B cell (primary cell): Measurements from ENCODE around the gene DHRS12. TPM values are rescaled to one million over a fixed set of nuclear protein-coding genes. Genes with fewer than 3 reads are reported as not detected.
A peak's percentile ranks its signal among the peaks of the same experiment; 100 is the strongest.

ENCODE experiments used
- ATAC-seq: fragments of 200-7000 bp; cut with Tn5 transposase; one replicate; pipeline ENCODE4 v1.10.0; 2021; ENCODE audit warnings: low read depth, mild to moderate bottlenecking, moderate number of reproducible peaks, moderate library complexity
- CTCF ChIA-PET: fragments of 350-600 bp; sonication (Branson Sonifier 250); formaldehyde crosslinking; loops from one replicate; lab custom pipeline; 2021; ENCODE audit warnings: antibody characterized with exemption, inconsistent platforms; lab: Charles Lee
- POLR2A ChIA-PET: fragments of 350-600 bp; sonication (Branson Sonifier 250); formaldehyde crosslinking; loops from one replicate; lab custom pipeline; 2021; ENCODE audit warnings: antibody characterized with exemption; lab: Charles Lee
- DNase-seq: peaks from one replicate; pipeline ENCODE4 v3.0.0; 2013
- H2AFZ ChIP-seq: 2 replicates; pipeline ENCODE4 v1.6.1; 2012; ENCODE audit warnings: mild to moderate bottlenecking, low read depth, low read length; ENCODE audit not compliant: insufficient read depth, poor library complexity, severe bottlenecking
- H3K27ac ChIP-seq, 2 donors: 1 replicate in 1 of 2; 2 replicates in 1 of 2; pipeline ENCODE4 v1.5.1; 2012 to 2013; ENCODE audit warnings: low read length in 2 of 2, mild to moderate bottlenecking in 2 of 2, moderate library complexity in 1 of 2
- H3K27me3 ChIP-seq, 4 experiments: fragments of 200-600 bp in 1 of 4; sonication (generic) in 1 of 4; replicated peaks in 1 of 4; 1 replicate in 2 of 4; 2 replicates in 2 of 4; pipeline versions ENCODE4 v1.6.1 to v1.7.0; 2013 to 2016; ENCODE audit warnings: low read length in 3 of 4, mild to moderate bottlenecking in 2 of 4, mixed read lengths in 1 of 4, moderate library complexity in 1 of 4; ENCODE audit not compliant: insufficient read depth in 4 of 4, control insufficient read depth in 3 of 4; ENCODE audit errors: control extremely low read depth in 1 of 4
- H3K36me3 ChIP-seq, 2 experiments: replicated peaks in 1 of 2; 1 replicate in 1 of 2; 2 replicates in 1 of 2; pipeline versions ENCODE4 v1.6.1 to v1.7.1; 2013; ENCODE audit warnings: low read length in 1 of 2; ENCODE audit not compliant: insufficient read depth in 2 of 2, control insufficient read depth in 1 of 2; ENCODE audit errors: control extremely low read depth in 1 of 2, extremely low read depth in 1 of 2
- H3K4me1 ChIP-seq, 2 donors: fragments of 200-600 bp in 1 of 2; sonication (generic) in 1 of 2; 1 replicate in 1 of 2; 2 replicates in 1 of 2; pipeline versions ENCODE4 v1.5.1 to v1.6.1; 2013 to 2017; ENCODE audit warnings: low read length in 2 of 2; ENCODE audit not compliant: control insufficient read depth in 2 of 2, insufficient read depth in 2 of 2
- H3K4me2 ChIP-seq: replicated peaks from 2 replicates; pipeline ENCODE3; 2012; ENCODE audit warnings: mild to moderate bottlenecking, low read depth, low read length; ENCODE audit not compliant: poor library complexity, severe bottlenecking
- H3K4me3 ChIP-seq, 5 experiments: fragments of 200-600 bp in 1 of 5; sonication (generic) in 1 of 5; 1 replicate in 3 of 5; 2 replicates in 2 of 5; pipeline versions ENCODE4 v1.5.1 to v1.7.0; 2011 to 2016; ENCODE audit warnings: low read length in 4 of 5, mild to moderate bottlenecking in 4 of 5, low read depth in 2 of 5, control low read depth in 1 of 5, moderate library complexity in 1 of 5; ENCODE audit not compliant: insufficient read depth in 1 of 5; ENCODE audit errors: control extremely low read depth in 1 of 5, extremely low read depth in 1 of 5
- H3K79me2 ChIP-seq: fragments of 200-600 bp; sonication (generic); one replicate; pipeline ENCODE4 v1.6.0; 2016; ENCODE audit warnings: low read length; ENCODE audit not compliant: control insufficient read depth, insufficient read depth
- H3K9ac ChIP-seq: fragments of 200-600 bp; sonication (generic); 2 replicates; pipeline ENCODE4 v1.6.1; 2017; ENCODE audit warnings: mild to moderate bottlenecking, low read length, moderate library complexity
- H3K9me3 ChIP-seq, 3 donors: one replicate each; pipeline versions ENCODE4 v1.6.1 to v1.7.1; 2013; ENCODE audit warnings: low read length in 2 of 3; ENCODE audit not compliant: control insufficient read depth in 2 of 3, insufficient read depth in 1 of 3; ENCODE audit errors: control extremely low read depth in 1 of 3
- H4K20me1 ChIP-seq: 2 replicates; pipeline ENCODE4 v1.6.0; 2012; ENCODE audit warnings: mild to moderate bottlenecking, low read length; ENCODE audit not compliant: insufficient read depth, control insufficient read depth, poor library complexity, severe bottlenecking
- H3K27ac Mint-ChIP-seq: one replicate; pipeline ENCODE4 v1.8.0; 2021; ENCODE audit warnings: mixed read lengths
- H3K27me3 Mint-ChIP-seq: one replicate; pipeline ENCODE4 v1.8.0; 2021; ENCODE audit warnings: mixed read lengths
- H3K4me1 Mint-ChIP-seq: one replicate; pipeline ENCODE4 v1.8.0; 2021; ENCODE audit warnings: mixed read lengths
- H3K4me3 Mint-ChIP-seq: one replicate; pipeline ENCODE4 v1.8.0; 2021; ENCODE audit warnings: mixed read lengths
- H3K9me3 Mint-ChIP-seq: one replicate; pipeline ENCODE4 v1.8.0; 2022; ENCODE audit warnings: mixed read lengths; ENCODE audit not compliant: insufficient read depth
- CTCF ChIP-seq: fragments of 200-600 bp; IDR thresholded peaks from one replicate; pipeline ENCODE4 v1.8.0; 2022; ENCODE audit warnings: antibody characterized with exemption, mild to moderate bottlenecking
- EZH2 ChIP-seq: IDR thresholded peaks from 2 replicates; pipeline ENCODE4 v1.6.1; 2012; ENCODE audit warnings: borderline replicate concordance, low read depth, mild to moderate bottlenecking, moderate library complexity, low read length; ENCODE audit not compliant: insufficient read depth, poor library complexity, severe bottlenecking
- WGBS: methylation state at CpG from one replicate; pipeline ENCODE4 v1.1.5; 2013; ENCODE audit warnings: missing lambda C conversion rate; ENCODE audit not compliant: insufficient coverage; 5-methylcytosine and 5-hydroxymethylcytosine counted together
- intact Hi-C: fragments of 100-400 bp; cut with micrococcal nuclease; formaldehyde crosslinking; loops from one replicate; pipeline ENCODE4 v1.10.0; 2022
- polyA plus RNA-seq: library from polyadenylated mRNA; depleted of rRNA; stranded (reverse); fragments of >200 nt; gene quantifications from 2 replicates; pipeline ENCODE4 v1.2.3, GENCODE V29; 2012
- total RNA-seq, 2 donors: library from RNA; stranded (reverse); fragments of 120-200 nt in 1 of 2; gene quantifications; 1 replicate in 1 of 2; 2 replicates in 1 of 2; pipeline versions ENCODE4 v1.2.3 to v1.2.4, GENCODE V29; 2013 to 2022

DHRS12 gene
- total and polyA plus RNA-seq, 2 donors (not counting 1 experiment from before 2014, with no cell fraction given) = 12.0 to 23.2 TPM

DNA sequence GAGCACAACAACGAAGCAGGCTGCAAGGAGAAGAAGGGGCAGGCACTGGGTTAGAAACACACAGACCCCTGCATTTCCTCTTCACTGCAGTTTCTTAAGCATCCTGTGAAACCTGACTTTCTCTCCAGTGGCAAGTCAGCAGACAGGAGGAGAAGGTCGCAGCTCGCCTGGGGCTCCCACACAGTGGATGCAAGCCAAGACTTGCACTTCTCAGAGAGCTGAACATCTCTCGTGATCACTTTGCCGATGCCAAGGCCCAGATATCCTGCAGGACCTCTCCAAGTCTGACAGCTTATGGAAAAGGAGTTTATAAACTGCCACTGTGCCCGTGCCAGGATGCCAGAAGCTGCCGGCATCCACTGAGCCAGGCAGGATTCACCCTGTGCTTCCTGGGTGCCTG, 22.6 kb upstream of the DHRS12 start:
- H3K4me3 ChIP-seq = no peak overlapping the region
- no peak overlapping the region for H3K9ac ChIP-seq
- CTCF ChIA-PET = interaction anchor here (9.4 kb wide), 1 partner anchor 12 kb away, joined by 66 read pairs; no protein-coding TSS in a partner anchor
- no peaks in the 10 kb centered on the region for H3K9me3 Mint-ChIP-seq
- H4K20me1 ChIP-seq = no peaks in the 10 kb centered on the region
- TF ChIP-seq EZH2 = no peak
- peaks cover 0 to 2% (median 0%) of the 10 kb centered on the region in 4 experiments for H3K27me3 ChIP-seq
- no peak overlapping the region for H3K4me3 Mint-ChIP-seq
- no peak overlapping the region for H3K27ac Mint-ChIP-seq
- no peaks in the 10 kb centered on the region for H3K36me3 ChIP-seq
- intact Hi-C loops = no loop called here
- H3K4me1 ChIP-seq = peaks cover 61 to 68% of the 10 kb centered on the region in 2 donors
- no peak overlapping the region for H3K27ac ChIP-seq
- peaks cover 68% of the 10 kb centered on the region for H3K4me1 Mint-ChIP-seq
- DNase-seq (no peak), ATAC-seq (no peak)
- 49% methylated on average over 7 of the region's 7 CpGs for WGBS
- peaks cover 4% of the 10 kb centered on the region for H3K27me3 Mint-ChIP-seq
- peak overlapping the region; percentile 4 for H3K4me2 ChIP-seq
- POLR2A ChIA-PET = no interaction called here
- H2AFZ ChIP-seq = peak overlapping the region; percentile 19
- no peaks in the 10 kb centered on the region for H3K9me3 ChIP-seq
- no peaks in the 10 kb centered on the region for H3K79me2 ChIP-seq

- H2AFZ ChIP-seq = peak overlapping the region; percentile 66
- H3K36me3 ChIP-seq = no peaks in the 10 kb centered on the region
- Mint-ChIP-seq H3K4me1 (peaks cover 75% of the 10 kb centered on the region), H3K27ac (no peak overlapping the region), H3K27me3 (peaks cover 4% of the 10 kb centered on the region), H3K9me3 (no peaks in the 10 kb centered on the region), H3K4me3 (no peak overlapping the region)
- H3K4me3 ChIP-seq = peak overlapping the region in 1 of 5 experiments; percentile 2
- intact Hi-C loops = no loop called here
- no peaks in the 10 kb centered on the region for H3K79me2 ChIP-seq
- H3K27me3 ChIP-seq = no peaks in the 10 kb centered on the region
- peaks cover 70 to 74% of the 10 kb centered on the region in 2 donors for H3K4me1 ChIP-seq
- no peaks in the 10 kb centered on the region for H3K9me3 ChIP-seq
- POLR2A ChIA-PET = interaction anchor here (0.7 kb wide), 1 partner anchor 370 kb away, joined by 15 read pairs; no protein-coding TSS in a partner anchor
- CTCF ChIA-PET = interaction anchor here (1.3 to 9.4 kb wide), 2 partner anchors 12 to 372 kb away, joined by 3 to 66 read pairs; no protein-coding TSS in a partner anchor
- H3K27ac ChIP-seq = no peak overlapping the region
- H4K20me1 ChIP-seq = no peaks in the 10 kb centered on the region
- 89% methylated on average over 6 of the region's 10 CpGs for WGBS
- TF ChIP-seq CTCF (no peak), EZH2 (no peak)
- no peak overlapping the region for H3K9ac ChIP-seq
- no peak for ATAC-seq
- H3K4me2 ChIP-seq = peak overlapping the region; percentile 56
- no peak for DNase-seq
These were observed 21.8 kb upstream of the DHRS12 start for GRCh38 chr13:51825681-51826254.
